GM18867 (cell line): ENCODE data around the gene FOSL2.
"Not testable (repeated sequence)": the region's sequence is repeated elsewhere in the genome, so short reads cannot be mapped to it uniquely, and the experiment has no call there.

Experiments used
- ATAC-seq: cut with Tn5 transposase; IDR thresholded peaks from one replicate; pipeline ENCODE4 v1.9.1; 2021; ENCODE audit warnings: mild to moderate bottlenecking, moderate library complexity; ENCODE audit not compliant: unreplicated experiment

Gene FOSL2

DNA sequence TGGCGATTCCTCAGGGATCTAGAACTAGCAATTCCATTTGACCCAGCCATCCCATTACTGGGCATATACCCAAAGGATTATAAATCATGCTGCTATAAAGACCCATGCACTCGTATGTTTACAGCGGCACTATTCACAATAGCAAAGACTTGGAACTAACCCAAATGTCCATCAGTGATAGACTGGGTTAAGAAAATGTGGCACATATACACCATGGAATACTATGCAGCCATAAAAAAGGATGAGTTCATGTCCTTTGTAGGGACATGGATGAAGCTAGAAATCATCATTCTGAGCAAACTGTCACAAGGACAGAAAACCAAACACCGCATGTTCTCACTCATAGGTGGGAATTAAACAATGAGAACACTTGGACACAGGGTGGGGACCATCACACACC is 20.9 kb upstream of the FOSL2 start:
- ATAC-seq: not testable (repeated sequence)

DNA sequence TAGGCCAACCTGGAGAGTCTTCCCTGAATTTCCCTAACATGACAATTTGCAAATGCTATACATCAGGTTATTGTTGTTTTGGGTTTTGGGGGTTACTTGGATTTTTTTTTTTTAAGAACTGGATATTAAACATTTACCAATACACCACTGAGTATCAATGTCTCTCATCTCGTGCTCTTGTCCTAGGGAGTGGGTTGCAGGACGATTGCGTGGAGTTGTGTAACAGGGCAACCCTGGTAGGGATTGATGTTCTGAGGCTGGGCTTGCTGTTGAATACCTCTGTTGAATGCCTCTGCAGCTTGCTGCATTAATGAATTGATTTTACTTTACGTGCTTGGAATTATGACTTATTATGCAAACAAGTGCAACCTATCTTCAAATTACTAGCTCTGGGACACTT is 18.8 kb upstream of the FOSL2 start:
- ATAC-seq: no peak

DNA sequence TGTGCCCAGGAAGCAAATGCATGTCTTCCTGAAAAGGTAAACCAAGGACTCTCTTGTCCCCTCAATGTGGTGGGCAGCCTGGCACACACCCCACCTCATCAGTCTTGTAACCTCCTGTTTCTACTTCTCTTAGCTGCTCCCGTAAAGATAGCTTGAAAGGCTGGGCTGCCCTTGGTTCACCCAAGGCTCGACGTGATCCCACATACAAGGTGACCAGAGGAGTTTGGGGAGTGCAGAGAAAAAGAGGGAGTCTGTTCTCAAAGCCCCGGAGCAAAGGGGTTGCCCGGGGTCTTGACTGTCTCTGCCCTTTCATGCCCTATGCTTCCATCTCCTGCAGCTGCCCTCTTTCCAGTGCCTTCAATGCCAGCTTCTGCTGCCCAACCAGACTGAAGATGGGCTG is 18.3 kb upstream of the FOSL2 start:
- no peak for ATAC-seq

DNA sequence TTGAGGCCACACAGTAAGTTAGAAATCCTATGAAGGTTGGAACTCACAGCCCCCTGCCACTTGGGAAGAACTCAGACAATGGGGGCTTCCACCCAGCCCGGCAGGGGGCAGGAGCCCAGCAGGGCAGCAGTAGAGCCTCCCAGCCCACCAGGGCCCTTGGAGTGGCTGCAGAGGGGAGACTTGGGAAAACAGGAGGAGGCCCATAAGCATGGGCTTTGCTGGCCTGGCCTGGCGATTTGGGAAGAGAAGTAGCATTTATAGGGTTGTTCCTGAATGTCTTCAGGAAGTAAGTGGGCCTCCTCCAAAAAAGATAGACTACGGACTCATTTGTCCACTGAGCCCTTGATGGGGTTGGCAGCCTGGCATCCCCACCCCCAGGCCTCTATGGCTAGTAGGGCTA is 17.4 kb upstream of the FOSL2 start:
- ATAC-seq: no peak

DNA sequence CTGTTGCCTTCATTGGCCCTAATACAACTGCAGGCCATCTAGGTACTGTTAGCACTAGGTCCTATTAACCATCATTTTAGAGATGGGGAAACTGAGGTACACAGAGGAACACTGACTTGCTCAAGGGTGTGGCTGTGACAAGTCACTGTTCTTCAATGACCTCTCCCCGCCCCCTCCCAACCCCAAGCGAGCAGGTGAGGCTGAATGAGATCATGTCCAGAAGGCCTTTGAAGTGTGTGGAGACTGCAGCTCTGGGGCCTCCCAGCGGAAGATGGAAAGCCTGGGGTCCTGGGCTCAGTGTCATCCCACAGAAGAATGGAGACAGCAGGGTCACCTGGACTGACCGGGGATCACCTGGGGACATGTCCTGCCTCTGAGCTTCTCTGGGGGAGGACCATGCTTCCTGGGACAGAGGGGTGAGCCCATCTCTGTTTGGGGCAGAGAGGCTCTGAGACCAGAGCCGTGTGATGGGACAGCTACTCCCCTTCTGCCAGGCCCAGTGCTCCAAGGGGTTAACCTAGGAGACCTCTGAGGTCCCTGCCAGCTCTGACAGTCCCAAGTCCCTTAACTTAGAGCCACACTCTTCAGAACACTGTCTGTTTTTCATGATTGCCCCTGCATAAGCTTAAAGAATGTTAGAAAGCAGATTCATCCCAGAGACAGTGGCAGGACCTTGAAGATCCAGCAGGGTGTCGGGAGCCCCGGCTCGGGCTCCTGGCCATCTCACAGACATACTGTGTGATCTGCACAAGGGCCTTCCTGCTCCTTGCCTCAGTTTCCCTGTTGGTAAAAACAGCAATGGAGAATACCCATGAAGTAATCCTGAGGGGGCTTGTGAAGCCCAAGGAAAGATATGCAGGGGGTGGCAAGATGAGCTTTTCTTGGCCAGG is 16.7 kb upstream of the FOSL2 start:
- no peak for ATAC-seq

DNA sequence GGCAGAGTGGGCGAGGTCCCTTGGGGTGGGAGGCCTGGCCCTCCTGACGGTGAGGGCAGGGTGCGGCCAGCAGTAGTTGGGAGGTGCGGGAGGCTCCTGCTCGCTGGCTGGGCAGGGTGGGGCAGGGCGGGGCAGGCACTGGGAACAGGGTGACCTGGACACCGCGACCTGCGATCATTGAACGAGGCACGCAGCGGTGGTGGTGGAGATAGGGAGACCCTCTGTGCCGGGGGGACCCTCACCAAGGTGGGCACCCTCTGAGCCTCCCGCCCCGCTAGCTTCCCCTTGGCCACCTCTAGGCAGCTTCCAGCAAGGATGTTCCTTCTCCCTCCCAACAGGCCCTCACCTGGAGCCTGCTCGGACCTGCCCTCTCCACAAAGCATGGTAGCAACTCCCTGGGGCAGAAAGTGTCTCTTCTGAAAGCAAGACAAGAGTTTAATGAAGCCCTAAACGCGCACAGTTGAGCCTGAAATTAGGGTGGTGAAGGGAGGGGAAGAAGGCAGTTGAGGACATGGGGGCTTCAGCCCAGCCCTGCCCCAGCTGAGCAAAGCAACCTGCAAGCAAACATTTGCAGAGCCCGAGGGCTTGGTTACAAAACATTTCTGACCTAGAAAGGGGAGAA is 15.4 kb upstream of the FOSL2 start:
- ATAC-seq: no peak

DNA sequence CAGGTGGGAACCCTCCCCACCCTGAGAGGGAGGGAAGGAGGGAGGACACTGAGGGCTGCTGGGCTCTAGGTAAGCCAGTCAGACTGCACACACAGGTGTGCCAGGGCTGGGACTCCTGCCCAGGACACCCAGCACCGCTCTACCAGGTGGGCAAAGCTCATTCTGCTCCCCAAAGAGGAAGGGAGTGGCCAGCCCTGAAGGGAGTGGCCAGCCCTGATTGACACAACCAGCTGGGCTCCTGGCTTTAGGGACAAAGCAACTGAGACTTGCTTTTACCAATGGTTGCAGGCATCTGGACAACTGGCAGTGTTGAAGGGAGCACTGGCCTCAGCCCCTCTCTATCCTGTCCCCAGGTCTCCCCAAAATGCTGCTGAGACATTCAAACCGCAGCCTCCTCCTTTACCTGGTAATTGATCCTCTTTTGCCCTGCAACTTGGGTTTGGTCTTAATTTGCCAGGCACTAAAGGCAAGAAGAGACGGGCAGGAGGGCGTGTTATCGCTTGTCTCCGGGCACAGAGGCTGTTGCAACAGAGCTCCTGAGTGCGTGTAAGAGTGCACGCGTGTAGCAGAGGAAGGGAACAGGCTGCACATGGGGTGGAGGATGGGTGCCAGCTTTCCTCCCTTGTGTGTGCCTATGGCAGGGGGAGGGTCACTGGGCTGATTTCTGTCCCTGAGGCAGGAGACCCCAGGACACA is 14.5 kb upstream of the FOSL2 start:
- ATAC-seq: no peak

DNA sequence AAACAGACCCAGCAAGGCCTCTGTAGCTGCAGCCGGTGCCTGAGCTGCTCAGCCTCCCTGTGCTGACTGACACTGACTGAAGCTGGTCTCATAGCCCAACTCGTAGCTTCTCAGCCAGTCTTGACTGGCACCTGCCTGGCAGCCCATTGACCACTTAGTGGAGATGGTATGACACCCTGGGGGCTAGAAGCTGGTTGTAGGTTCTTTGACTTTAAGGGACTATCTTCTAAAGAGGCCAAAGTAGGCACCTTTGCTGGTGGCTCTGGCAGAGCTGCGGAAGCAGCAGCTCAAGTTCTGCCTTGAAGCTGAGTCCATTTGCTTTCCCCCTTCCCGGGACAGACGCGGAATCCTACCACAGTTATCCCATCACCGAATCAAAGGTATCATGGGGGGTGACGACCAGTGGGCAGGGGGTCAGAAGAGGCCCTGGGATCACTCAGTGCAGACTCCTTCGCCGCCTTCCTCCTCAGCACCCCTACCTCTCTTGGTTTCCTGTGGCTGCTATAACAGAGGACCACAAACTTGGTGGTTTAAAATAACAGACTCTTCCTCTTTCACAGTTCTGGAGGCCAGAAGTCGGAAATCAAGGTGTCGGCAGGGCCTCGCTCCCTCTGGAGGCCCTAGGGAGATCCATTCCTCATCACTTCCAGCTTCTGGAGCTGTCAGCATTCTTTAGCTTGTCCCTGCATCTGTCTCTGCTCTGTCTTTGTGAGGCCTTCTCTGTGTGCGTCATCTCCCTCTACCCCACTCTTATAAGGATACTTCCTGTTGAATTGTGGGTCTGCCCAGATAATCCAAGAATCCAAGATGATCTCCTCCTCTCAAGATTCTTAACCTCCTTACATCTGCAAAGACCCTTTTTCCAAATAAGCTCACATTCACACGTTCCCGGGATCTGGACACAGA is 13.7 kb upstream of the FOSL2 start:
- ATAC-seq: no peak

DNA sequence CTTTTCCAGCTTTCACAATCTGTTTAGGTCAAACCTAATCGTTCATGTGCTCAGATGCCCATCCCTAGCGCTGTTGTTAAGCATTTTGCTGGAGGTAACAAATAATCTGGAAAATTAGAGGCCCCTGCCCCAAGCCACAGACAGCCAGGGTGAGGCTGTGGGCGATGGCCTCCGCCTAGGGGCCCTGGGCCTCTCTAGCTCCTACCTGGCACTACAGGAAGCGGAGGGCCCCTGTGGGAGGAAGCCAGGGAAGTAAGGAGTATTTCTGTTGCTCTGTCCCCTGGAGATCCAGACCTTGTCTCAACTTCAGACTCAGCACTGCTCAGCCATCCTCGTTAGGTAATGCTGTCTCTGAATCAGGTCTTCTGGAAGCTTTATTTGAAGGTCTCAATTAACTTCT is 12.4 kb upstream of the FOSL2 start:
- ATAC-seq: no peak

DNA sequence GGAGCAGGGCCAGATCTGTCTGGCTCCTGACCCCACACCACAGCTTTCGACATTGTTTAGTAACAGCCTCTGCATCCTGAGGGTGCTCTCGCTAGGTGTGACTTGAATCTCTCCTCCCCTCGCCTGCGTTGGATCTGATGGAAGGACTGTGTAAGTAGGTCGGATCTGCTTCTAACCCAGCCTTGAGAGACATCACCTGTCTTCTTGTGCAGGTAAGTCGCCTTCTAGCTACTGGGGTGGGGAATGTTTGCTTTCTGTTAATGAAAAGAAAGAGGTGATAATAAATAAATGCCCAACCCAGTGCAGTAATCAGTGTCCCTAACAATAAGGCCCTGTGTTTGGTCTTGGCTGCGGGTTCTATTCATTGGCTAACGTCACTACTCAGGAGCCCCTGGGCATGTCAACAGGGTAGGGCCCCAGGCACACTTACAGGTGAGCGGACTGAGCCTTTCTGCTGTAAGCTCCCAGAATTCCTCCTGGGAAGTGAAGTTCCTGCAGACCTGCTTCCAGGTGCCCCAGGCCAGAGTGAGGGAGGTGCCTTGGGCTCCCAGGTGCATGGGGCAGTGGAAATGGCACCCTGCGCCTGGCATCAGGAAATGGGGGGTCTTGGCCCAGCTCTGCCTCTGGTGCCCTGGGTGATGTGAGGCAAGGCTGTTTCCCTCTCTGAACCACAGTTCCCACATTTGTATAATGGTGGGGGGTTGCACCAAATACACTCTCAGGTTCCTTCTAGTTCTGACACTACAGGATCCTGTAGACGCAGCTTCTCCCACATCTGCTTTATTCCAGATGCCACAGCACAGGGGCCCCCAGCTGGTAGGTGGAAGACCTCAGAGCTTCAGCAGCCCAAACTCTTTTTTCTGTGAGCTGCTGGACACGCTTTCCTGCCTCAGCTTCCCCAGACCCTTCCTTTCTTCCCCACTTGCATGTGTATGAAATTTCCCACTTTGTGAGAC is 11.2 kb upstream of the FOSL2 start:
- ATAC-seq: no peak

DNA sequence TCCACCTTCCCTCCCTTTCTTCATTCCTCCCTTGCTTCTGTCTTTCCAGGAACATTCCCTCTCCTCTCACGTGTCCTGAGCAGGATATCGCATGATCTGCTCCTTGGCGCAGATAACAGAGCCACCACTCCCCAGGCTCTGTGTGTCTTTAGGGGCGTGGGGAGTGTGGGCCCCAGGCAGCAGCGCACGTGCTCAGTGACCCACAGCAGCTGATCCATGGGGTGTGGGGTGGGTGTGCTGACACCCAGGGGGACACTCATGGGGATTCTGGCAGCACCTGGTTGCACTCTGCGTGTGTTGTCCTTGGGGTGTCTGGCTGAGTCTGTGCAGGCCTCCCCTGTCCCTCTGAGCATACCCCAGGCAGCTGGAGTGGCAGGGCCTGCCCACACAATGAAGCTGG is 9.9 kb upstream of the FOSL2 start:
- no peak for ATAC-seq

DNA sequence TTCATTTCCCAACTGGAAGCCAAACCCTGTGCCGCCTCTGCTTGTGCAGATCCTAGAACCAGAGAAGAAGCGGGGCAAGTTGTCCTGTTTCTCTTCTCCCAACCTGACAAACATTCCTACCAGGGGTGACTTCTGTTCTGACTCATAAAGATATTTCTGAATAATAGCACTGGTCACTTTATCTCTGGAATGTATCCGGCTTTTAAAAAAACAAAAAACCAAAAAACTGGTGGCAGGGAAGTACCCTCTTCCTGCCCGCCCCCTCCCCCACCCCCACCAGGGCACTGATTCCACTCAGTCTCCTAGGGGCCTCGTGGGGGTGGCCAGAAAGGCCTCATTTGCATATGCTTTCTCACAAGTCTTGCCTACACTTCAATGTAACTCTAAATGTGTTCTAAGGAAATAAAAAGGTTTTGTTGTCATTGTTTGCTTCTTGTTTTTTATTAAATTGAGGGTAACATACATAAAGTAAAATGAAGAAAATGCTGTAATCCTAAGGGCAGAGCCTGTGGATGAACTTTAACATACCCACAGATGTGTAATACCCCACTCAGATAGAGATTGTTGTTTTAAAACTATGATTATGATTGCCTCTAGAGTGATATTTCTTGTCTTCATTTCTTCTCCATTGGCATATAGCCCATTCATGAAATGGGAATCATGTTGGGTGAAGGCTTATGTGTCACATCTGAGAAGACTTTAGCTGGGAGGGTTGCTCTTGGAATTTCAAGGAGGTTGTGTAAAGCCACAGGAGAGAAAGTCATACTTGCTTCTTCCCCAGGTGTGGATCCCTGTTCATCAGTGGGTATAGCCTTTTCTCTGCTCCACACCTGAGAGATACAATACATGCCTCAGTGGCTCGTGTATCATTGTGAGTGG is 5.3 kb upstream of the FOSL2 start:
- no peak for ATAC-seq

DNA sequence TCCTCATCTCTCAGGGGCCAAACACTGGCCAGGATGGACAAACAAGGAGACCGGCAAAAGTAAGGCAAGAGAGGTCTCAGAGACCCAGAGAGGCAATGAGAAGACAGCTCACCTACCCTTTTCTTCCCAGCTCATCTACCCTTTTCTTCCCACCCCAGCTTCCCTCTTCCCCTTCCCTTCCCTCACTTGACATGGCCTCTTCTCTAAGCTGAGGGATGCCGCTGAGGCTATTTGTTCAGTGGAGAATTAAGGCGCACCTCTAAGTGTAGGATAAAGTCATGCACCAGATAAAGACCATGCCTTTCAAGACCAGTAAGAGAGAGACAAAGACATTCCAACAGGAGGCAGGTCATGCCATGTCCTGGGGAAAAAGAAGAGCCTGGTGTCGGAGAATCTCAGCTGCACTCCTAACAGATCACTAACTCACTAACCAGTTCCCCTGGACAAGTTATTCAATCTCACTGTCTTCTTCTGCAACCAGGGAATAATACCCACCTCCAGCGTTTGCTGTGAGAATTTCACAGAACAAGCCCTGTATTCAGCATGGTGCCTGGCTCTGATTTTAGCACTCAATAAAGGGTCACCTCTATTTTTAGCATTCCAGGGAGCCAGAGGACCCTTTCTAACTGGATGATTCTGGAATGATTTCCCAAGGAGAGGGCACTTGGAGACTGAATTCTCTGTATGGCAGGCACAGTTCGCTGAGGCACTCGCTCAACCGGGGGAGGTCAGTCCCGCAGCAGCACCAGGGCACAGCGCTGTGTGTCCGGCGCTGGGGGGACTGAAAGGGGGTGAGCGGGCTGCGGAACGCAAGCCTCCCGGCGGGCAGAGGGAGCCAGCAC is 3.0 kb upstream of the FOSL2 start:
- ATAC-seq: no peak

DNA sequence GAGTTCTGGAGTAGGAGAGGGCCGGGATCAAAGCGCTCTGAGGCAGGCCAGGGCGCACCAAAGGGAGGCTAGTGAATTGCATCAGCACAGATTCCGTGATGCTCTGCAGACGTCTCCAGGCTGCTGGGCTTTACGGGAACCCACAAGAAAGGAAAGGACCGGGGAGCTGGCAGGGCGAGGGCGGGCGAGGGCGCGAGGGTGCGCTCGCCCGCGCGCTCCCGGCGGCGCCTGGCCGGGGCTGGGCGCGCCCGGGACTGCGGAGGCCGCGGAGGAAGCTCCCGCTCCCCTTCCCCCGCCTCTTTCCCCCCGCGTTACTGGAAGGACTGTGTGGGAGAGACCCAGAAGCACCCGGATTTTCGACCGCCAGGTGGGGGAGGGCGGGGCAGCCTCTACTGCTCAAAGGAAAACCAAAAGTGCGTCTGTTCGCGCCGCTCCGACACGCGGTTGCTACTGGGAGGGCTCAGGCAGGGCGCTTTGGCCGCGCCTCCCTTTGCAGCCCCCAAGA is 2.4 kb upstream of the FOSL2 start:
- peak; percentile 25 for ATAC-seq

DNA sequence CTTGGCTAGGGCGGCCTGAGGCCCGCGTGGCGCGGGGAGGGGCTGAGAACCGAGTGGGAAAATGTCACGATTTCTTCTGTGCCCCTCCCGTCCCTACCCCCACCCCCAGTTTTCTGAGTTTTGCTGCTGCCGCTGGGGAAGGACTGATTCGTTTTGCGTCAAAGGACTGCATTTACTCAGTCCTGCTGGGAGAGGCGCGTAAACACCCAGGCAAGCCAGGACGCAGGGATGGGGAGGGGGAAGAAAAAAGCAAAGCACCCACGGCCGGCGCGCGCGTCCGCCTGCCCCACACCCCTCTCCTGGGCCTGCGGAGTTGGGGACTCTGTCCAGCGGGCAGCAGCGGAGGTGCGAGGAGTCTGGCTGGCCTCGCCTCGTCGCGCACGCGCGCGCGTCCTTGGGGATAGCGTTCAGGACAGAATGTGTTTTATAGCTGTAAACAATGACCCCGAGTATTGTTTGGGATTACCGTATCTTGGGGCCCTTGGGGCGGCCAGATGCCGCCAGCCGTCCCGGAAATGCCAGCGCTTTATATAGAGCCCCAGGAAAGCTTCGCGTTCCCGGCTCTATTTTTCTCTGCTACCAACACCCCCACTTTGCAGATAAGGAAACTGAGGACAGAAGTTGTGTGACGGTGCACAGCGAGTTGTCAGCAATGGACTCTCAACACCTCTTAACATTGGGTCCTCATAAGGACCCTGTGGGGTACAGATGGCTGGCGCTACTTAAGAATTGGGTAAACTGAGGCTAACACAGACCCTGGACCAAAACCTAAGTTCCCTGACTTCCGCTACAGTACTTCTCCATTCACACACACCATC is 1.7 kb upstream of the FOSL2 start:
- no peak for ATAC-seq

DNA sequence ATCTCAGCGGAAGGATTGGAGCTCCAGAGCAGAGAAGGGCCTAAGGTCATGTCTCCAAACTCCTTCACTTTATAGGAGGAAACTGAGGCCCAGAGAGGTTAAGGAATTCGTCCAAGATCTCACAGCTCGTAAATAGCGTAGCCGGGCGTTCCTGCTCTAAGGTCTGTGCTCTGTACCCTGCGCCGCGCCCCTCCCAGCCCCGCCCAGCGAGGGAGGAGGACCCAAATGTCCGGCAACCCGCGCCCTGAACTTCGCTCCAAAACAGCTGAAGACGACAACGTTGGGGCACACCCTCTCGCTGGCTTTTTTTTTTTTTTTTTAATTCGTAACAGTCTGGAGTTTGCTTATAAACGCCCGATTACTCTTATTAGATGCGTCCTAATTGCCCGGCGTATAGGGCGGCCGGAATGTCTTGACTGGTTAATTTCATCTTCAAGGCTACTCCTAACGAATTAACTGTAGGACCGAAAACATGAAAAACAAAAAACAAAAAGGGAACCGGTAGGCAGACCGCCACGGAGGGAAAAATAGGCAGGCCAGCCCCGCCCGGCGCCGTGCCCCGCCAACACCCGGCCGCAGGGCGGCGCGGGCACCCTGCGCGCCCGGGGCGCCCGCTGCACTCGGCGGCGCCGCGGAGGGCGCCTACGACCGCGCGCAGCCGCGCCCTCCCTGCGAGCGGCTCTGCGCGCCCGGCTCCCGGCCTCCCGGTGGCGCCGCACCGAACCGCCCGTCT is 928 bp upstream of the FOSL2 start:
- ATAC-seq: peak; percentile 39
